Inflammatory macrophage treated with lipopolysaccharide for 1 hour (primary cell): ENCODE measurements around the gene ZPBP2.

Source experiments
- DNase-seq, 2 donors: peaks; one replicate each; pipeline ENCODE4 v3.0.0-alpha.2; 2020 to 2022

ZPBP2 gene

GRCh38 chr17:39915559-39915958 lies 47.6 kb downstream of the ZPBP2 start:
- no peak for DNase-seq

- DNase-seq = no peak
These were observed 48.9 kb downstream of the ZPBP2 start for GRCh38 chr17:39916918-39917317.

GRCh38 chr17:39919087-39919683 lies 51.2 kb downstream of the ZPBP2 start:
- DNase-seq = no peak

- DNase-seq = no peak
These were observed 52.5 kb downstream of the ZPBP2 start for GRCh38 chr17:39920218-39921210.

GRCh38 chr17:39921323-39921722 lies 53.3 kb downstream of the ZPBP2 start:
- no peak for DNase-seq

- DNase-seq = no peak
These were observed 54.0 kb downstream of the ZPBP2 start for GRCh38 chr17:39922006-39922405.

- no peak for DNase-seq
These were observed 55.2 kb downstream of the ZPBP2 start for GRCh38 chr17:39923230-39923629.

- no peak for DNase-seq
These were observed 56.1 kb downstream of the ZPBP2 start for GRCh38 chr17:39923836-39924690.

GRCh38 chr17:39924691-39925055 lies 56.7 kb downstream of the ZPBP2 start:
- DNase-seq = no peak

- DNase-seq = no peak
These were observed 57.5 kb downstream of the ZPBP2 start for GRCh38 chr17:39925282-39926134.

GRCh38 chr17:39926135-39926587 lies 58.2 kb downstream of the ZPBP2 start:
- no peak for DNase-seq

GRCh38 chr17:39926588-39927100 lies 58.6 kb downstream of the ZPBP2 start:
- no peak for DNase-seq
